GM18508 (cell line): Measurements from ENCODE around the gene TPK1.
"Not testable (repeated sequence)": the region's sequence is repeated elsewhere in the genome, so short reads cannot be mapped to it uniquely, and the experiment has no call there.

Source experiments
- ATAC-seq: cut with Tn5 transposase; IDR thresholded peaks from one replicate; pipeline ENCODE4 v1.9.1; 2021; ENCODE audit warnings: moderate number of reproducible peaks; ENCODE audit not compliant: insufficient read depth, unreplicated experiment

Gene TPK1

GRCh38 chr7:144656965-144657517 is 178.8 kb downstream of the TPK1 start:
- ATAC-seq: peak; percentile 45

GRCh38 chr7:144653449-144653848 is 182.4 kb downstream of the TPK1 start:
- no peak for ATAC-seq

GRCh38 chr7:144650439-144650838 is 185.4 kb downstream of the TPK1 start:
- ATAC-seq: no peak

- no peak for ATAC-seq
These were observed 186.7 kb downstream of the TPK1 start for GRCh38 chr7:144649120-144649519.

GRCh38 chr7:144641389-144642044 is 194.3 kb downstream of the TPK1 start:
- no peak for ATAC-seq

- ATAC-seq: no peak
These were observed 203.1 kb downstream of the TPK1 start for GRCh38 chr7:144632724-144633123.

GRCh38 chr7:144629598-144629997 is 206.3 kb downstream of the TPK1 start:
- ATAC-seq: no peak

GRCh38 chr7:144629011-144629410 is 206.8 kb downstream of the TPK1 start:
- ATAC-seq: no peak

GRCh38 chr7:144628176-144628575 is 207.7 kb downstream of the TPK1 start:
- ATAC-seq: no peak

GRCh38 chr7:144622745-144623144 is 213.1 kb downstream of the TPK1 start:
- no peak for ATAC-seq

GRCh38 chr7:144606261-144606660 is 229.6 kb downstream of the TPK1 start:
- no peak for ATAC-seq

GRCh38 chr7:144596953-144597352 is 238.9 kb downstream of the TPK1 start:
- no peak for ATAC-seq

- no peak for ATAC-seq
These were observed 241.3 kb downstream of the TPK1 start for GRCh38 chr7:144594580-144594979.

- no peak for ATAC-seq
These were observed 247.2 kb downstream of the TPK1 start for GRCh38 chr7:144588559-144589051.

GRCh38 chr7:144587701-144588100 is 248.2 kb downstream of the TPK1 start:
- no peak for ATAC-seq

GRCh38 chr7:144584726-144585125 is 251.1 kb downstream of the TPK1 start:
- no peak for ATAC-seq

- no peak for ATAC-seq
These were observed 256.2 kb downstream of the TPK1 start for GRCh38 chr7:144579687-144580086.

- no peak for ATAC-seq
These were observed 260.4 kb downstream of the TPK1 start for GRCh38 chr7:144575456-144575855.

GRCh38 chr7:144574753-144575152 is 261.1 kb downstream of the TPK1 start:
- not testable (repeated sequence) for ATAC-seq

- ATAC-seq: no peak
These were observed 267.6 kb downstream of the TPK1 start for GRCh38 chr7:144568233-144568632.

GRCh38 chr7:144565586-144565985 is 270.3 kb downstream of the TPK1 start:
- no peak for ATAC-seq

- ATAC-seq: no peak
These were observed 286.0 kb downstream of the TPK1 start for GRCh38 chr7:144549861-144550260.
